ENCODE results near the gene LRRTM1. TPM values are rescaled to one million over a fixed set of nuclear protein-coding genes. Genes with fewer than 3 reads are reported as not detected.

LRRTM1 gene
- total and polyA plus RNA-seq, 2 of the 8 experiments (the other 6 are each of a cell fraction or from before 2014, with no cell fraction given): 1.4 to 2.3 TPM

GRCh38 chr2:80351231-80351630 lies 46.7 kb upstream of the LRRTM1 start:
- Histone ChIP-seq H3K14ac (ENCODE audit: insufficient read length) (no peak overlapping the region), H2AK5ac (ENCODE audit: low read depth, low read length) (no peak overlapping the region), H3K79me2 (ENCODE audit: control insufficient read depth in 1 of 2, insufficient read depth in 2 of 2, low read length in 2 of 2) (no peaks in the 10 kb centered on the region), H4K5ac (ENCODE audit: insufficient read length, low read depth, low read length) (no peak overlapping the region), H3K4ac (replicated peaks; ENCODE audit: insufficient read length, low read depth, low read length) (no peak overlapping the region), H3K9me3 (ENCODE audit: insufficient read depth in 2 of 2, low read depth in 1 of 2, low read length in 1 of 2) (no peaks in the 10 kb centered on the region), H3K56ac (replicated peaks; ENCODE audit: insufficient read length, low read depth, low read length) (no peak overlapping the region), H4K91ac (replicated peaks; ENCODE audit: insufficient read length, low read length) (no peak overlapping the region), H2BK5ac (ENCODE audit: low read depth, low read length) (no peak overlapping the region), H2BK20ac (ENCODE audit: low read length) (no peak overlapping the region), H4K20me1 (replicated peaks in 1 of 2; ENCODE audit: control insufficient read depth in 1 of 2, insufficient read depth in 2 of 2, low read length in 2 of 2) (no peaks in the 10 kb centered on the region), H3K23me2 (ENCODE audit: low read depth, low read length) (no peaks in the 10 kb centered on the region), H3K4me2 (ENCODE audit: insufficient read depth in 1 of 2, low read depth in 2 of 2, low read length in 2 of 2) (no peak overlapping the region), H3K4me3 (ENCODE audit: extremely low read depth in 1 of 4, insufficient read depth in 2 of 4, low read depth in 3 of 4, low read length in 4 of 4) (no peak overlapping the region), H3K18ac (ENCODE audit: extremely low read depth, low read length) (no peak overlapping the region), H3K27ac (ENCODE audit: low read depth, low read length) (no peak overlapping the region), H4K8ac (ENCODE audit: extremely low read depth, insufficient read depth, low read length) (no peak overlapping the region), H3K4me1 (replicated peaks in 1 of 4; ENCODE audit: control insufficient read depth in 3 of 4, insufficient read depth in 4 of 4, low read length in 3 of 4) (no peaks in the 10 kb centered on the region; a peak in 1 of 7 replicates), H2AFZ (ENCODE audit: low read length) (no peak overlapping the region), H3K36me3 (ENCODE audit: control insufficient read depth in 2 of 4, insufficient read depth in 4 of 4, low read length in 3 of 4) (no peaks in the 10 kb centered on the region), H2BK15ac (ENCODE audit: low read length) (no peak overlapping the region), H3K23ac (ENCODE audit: insufficient read length) (no peak overlapping the region), H2BK12ac (ENCODE audit: low read depth, low read length) (no peak overlapping the region), H2BK120ac (replicated peaks; ENCODE audit: low read depth, low read length) (no peak overlapping the region), H3K9ac (replicated peaks in 1 of 4; ENCODE audit: extremely low read depth in 1 of 4, low read depth in 3 of 4, low read length in 3 of 4) (no peak overlapping the region), H3K27me3 (replicated peaks in 1 of 4; ENCODE audit: control insufficient read depth in 3 of 4, extremely low read depth in 1 of 4, insufficient read depth in 3 of 4, low read length in 3 of 4) (no peaks in the 10 kb centered on the region), H3K79me1 (ENCODE audit: low read depth, low read length) (no peaks in the 10 kb centered on the region)
- FAIRE-seq (no peak), DNase-seq (ENCODE audit: low read depth in 1 of 2, low spot score in 2 of 2) (no peak)
- WGBS, 2 experiments (ENCODE audit: extremely low coverage in 1 of 2, insufficient coverage in 1 of 2, insufficient read length in 1 of 2, insufficient replicate concordance in 2 of 2, low coverage in 1 of 2, low lambda C conversion rate in 2 of 2, missing lambda C conversion rate in 1 of 2): 88% methylated on average over 3 of the region's 3 CpGs; no CpG with 5 or more reads in 1 of the 2 experiments
- TF ChIP-seq E2F6 (IDR thresholded peaks at IDR 0.05) (no peak), JUN (IDR thresholded peaks at IDR 0.05; ENCODE audit: low read depth, low read length) (no peak)
- CTCF ChIA-PET (ENCODE audit: partially characterized antibody): interaction anchor here (0.6 to 1.4 kb wide), 3 partner anchors 27 to 1358 kb away, joined by 3 to 4 read pairs (median 3); no protein-coding TSS in a partner anchor
- POLR2A ChIA-PET (ENCODE audit: partially characterized antibody): no interaction called here
